ENCODE measurements around the gene LCN9. TPM values are rescaled to one million over a fixed set of nuclear protein-coding genes. Genes with fewer than 3 reads are reported as not detected.

Gene LCN9
- total RNA-seq, 1 experiment from 2014 or later = 2.6 TPM

GRCh38 chr9:135706288-135706687, 43.2 kb downstream of the LCN9 start:
- H3K36me3 Mint-ChIP-seq = no peaks in the 10 kb centered on the region
- no peak overlapping the region for H3K27ac Mint-ChIP-seq
- H3K4me1 Mint-ChIP-seq = peaks cover 2% of the 10 kb centered on the region; the same call in 1 of the 2 replicates
- TF ChIP-seq ZNF425 (CRISPR knock-in tag; conservative IDR thresholded peaks at IDR 0.05) = no peak
- no peak for TF ChIP-seq JUN (CRISPR knock-in tag; IDR thresholded peaks at IDR 0.05)
- no peak for TF ChIP-seq ZNF532 (CRISPR knock-in tag; IDR thresholded peaks at IDR 0.05; ENCODE audit: borderline replicate concordance)
- TF ChIP-seq GABPB1 (CRISPR knock-in tag; IDR thresholded peaks at IDR 0.05) = no peak
- TF ChIP-seq ZNF416 (CRISPR knock-in tag; IDR thresholded peaks at IDR 0.05) = no peak
- TF ChIP-seq ATF3 (CRISPR knock-in tag; conservative IDR thresholded peaks at IDR 0.05) = no peak
- TF ChIP-seq ZMAT4 (CRISPR knock-in tag; IDR thresholded peaks at IDR 0.05) = no peak
- H3K9me3 Mint-ChIP-seq = no peaks in the 10 kb centered on the region
- no peaks in the 10 kb centered on the region; the same call in 1 of the 2 replicates for H3K27me3 Mint-ChIP-seq (ENCODE audit: low read depth)
- CTCF ChIA-PET = no interaction called here
- POLR2A ChIA-PET = no interaction called here
- H3K4me3 Mint-ChIP-seq = no peak overlapping the region
- ATAC-seq (no peak), DNase-seq (ENCODE audit: low spot score) (no peak)

- Mint-ChIP-seq H3K9me3 (no peaks in the 10 kb centered on the region), H3K4me1 (peaks cover 2% of the 10 kb centered on the region; the same call in 1 of the 2 replicates), H3K36me3 (no peaks in the 10 kb centered on the region), H3K4me3 (no peak overlapping the region), H3K27me3 (ENCODE audit: low read depth) (no peaks in the 10 kb centered on the region; the same call in 1 of the 2 replicates), H3K27ac (no peak overlapping the region)
- ChIA-PET CTCF (interaction anchor here (1.0 to 1.1 kb wide), 2 partner anchors 103 to 254 kb away, joined by 3 read pairs; partner anchors contain the start of gene UBAC1), POLR2A (no interaction called here)
- DNase-seq (ENCODE audit: low spot score) (no peak), ATAC-seq (no peak)
- TF ChIP-seq TP53 (CRISPR knock-in tag; IDR thresholded peaks at IDR 0.05) (no peak), MLX (CRISPR knock-in tag; IDR thresholded peaks at IDR 0.05) (no peak), CREM (CRISPR knock-in tag; IDR thresholded peaks at IDR 0.05) (no peak), ETV6 (CRISPR knock-in tag; IDR thresholded peaks at IDR 0.05) (no peak), PRDM15 (CRISPR knock-in tag; IDR thresholded peaks at IDR 0.05) (no peak), CBFB (CRISPR knock-in tag; IDR thresholded peaks at IDR 0.05; ENCODE audit: low read depth) (no peak), TEAD1 (CRISPR knock-in tag; IDR thresholded peaks at IDR 0.05) (no peak), USF2 (CRISPR knock-in tag; IDR thresholded peaks at IDR 0.05) (no peak), STAT6 (CRISPR knock-in tag; conservative IDR thresholded peaks at IDR 0.05; ENCODE audit: low read depth) (no peak), NR3C1 (CRISPR knock-in tag; conservative IDR thresholded peaks at IDR 0.05; ENCODE audit: low read depth) (no peak)
These were observed 44.4 kb downstream of the LCN9 start for GRCh38 chr9:135707252-135708138.

Data from WTC11 (cell line).